Liver (tissue), 9 donors: ENCODE measurements around the gene SLC1A2. TPM values are rescaled to one million over a fixed set of nuclear protein-coding genes. Genes with fewer than 3 reads are reported as not detected.

Source experiments
- DNase-seq: peaks from one replicate; pipeline ENCODE4 v3.0.0-alpha.2; 2017; ENCODE audit warnings: low spot score
- H3K27ac ChIP-seq, 2 donors: one replicate each; pipeline ENCODE4 v1.7.0; 2013; ENCODE audit warnings: inconsistent platforms in 2 of 2, low read length in 2 of 2, control low read depth in 1 of 2, low read depth in 1 of 2, mild to moderate bottlenecking in 1 of 2
- H3K27me3 ChIP-seq, 4 donors: one replicate each; pipeline versions ENCODE4 v1.6.1 to v1.7.0; 2013; ENCODE audit warnings: low read length in 3 of 4, inconsistent platforms in 1 of 4, mild to moderate bottlenecking in 1 of 4, moderate library complexity in 1 of 4; ENCODE audit not compliant: control insufficient read depth in 4 of 4, insufficient read depth in 4 of 4
- H3K36me3 ChIP-seq, 4 donors: one replicate each; pipeline versions ENCODE4 v1.6.1 to v1.7.0; 2013; ENCODE audit warnings: low read length in 3 of 4, mild to moderate bottlenecking in 3 of 4, low read depth in 1 of 4, moderate library complexity in 1 of 4; ENCODE audit not compliant: control insufficient read depth in 4 of 4, insufficient read depth in 3 of 4
- H3K4me1 ChIP-seq, 4 donors: one replicate each; pipeline versions ENCODE4 v1.6.1 to v1.7.0; 2013; ENCODE audit warnings: low read length in 3 of 4, mild to moderate bottlenecking in 3 of 4, moderate library complexity in 1 of 4; ENCODE audit not compliant: control insufficient read depth in 4 of 4, insufficient read depth in 4 of 4
- H3K4me3 ChIP-seq, 3 donors: one replicate each; pipeline versions ENCODE4 v1.6.1 to v1.7.0; 2013; ENCODE audit warnings: low read length in 3 of 3, control low read depth in 1 of 3, low read depth in 1 of 3, mild to moderate bottlenecking in 1 of 3
- H3K9ac ChIP-seq, 2 donors: one replicate each; pipeline ENCODE4 v1.7.0; 2013; ENCODE audit warnings: low read length in 2 of 2, mild to moderate bottlenecking in 2 of 2, moderate library complexity in 2 of 2, control low read depth in 1 of 2, low read depth in 1 of 2
- H3K9me3 ChIP-seq, 4 donors: one replicate each; pipeline versions ENCODE4 v1.6.1 to v1.7.0; 2013; ENCODE audit warnings: low read length in 3 of 4; ENCODE audit not compliant: control insufficient read depth in 4 of 4
- ATF3 ChIP-seq: IDR thresholded peaks from 2 replicates; pipeline ENCODE4 v1.6.1; 2016; ENCODE audit warnings: antibody characterized with exemption
- FOXA1 ChIP-seq: IDR thresholded peaks from 2 replicates; pipeline ENCODE4 v1.6.1; 2016; ENCODE audit warnings: antibody characterized with exemption
- FOXA2 ChIP-seq: IDR thresholded peaks from 2 replicates; pipeline ENCODE4 v1.6.1; 2016; ENCODE audit warnings: antibody characterized with exemption
- GABPA ChIP-seq, 2 donors: IDR thresholded peaks in 1 of 2; conservative IDR thresholded peaks in 1 of 2; 2 replicates each; pipeline ENCODE4 v1.6.1; 2016; ENCODE audit warnings: antibody characterized with exemption in 2 of 2, mild to moderate bottlenecking in 1 of 2, moderate library complexity in 1 of 2
- HNF4A ChIP-seq, 2 donors: conservative IDR thresholded peaks; 2 replicates each; pipeline ENCODE4 v1.6.1; 2016; ENCODE audit warnings: antibody characterized with exemption in 2 of 2, mild to moderate bottlenecking in 2 of 2
- HNF4G ChIP-seq: IDR thresholded peaks from 2 replicates; pipeline ENCODE4 v1.6.1; 2016; ENCODE audit warnings: antibody characterized with exemption
- MAX ChIP-seq: IDR thresholded peaks from 2 replicates; pipeline ENCODE4 v1.6.1; 2016; ENCODE audit warnings: antibody characterized with exemption
- NR2F2 ChIP-seq: IDR thresholded peaks from 2 replicates; pipeline ENCODE4 v1.6.1; 2016; ENCODE audit warnings: antibody characterized with exemption
- RAD21 ChIP-seq, 2 donors: IDR thresholded peaks; 2 replicates each; pipeline ENCODE4 v1.6.1; 2016; ENCODE audit warnings: antibody characterized with exemption in 2 of 2, mild to moderate bottlenecking in 2 of 2
- REST ChIP-seq: IDR thresholded peaks from 2 replicates; pipeline ENCODE4 v1.6.1; 2016; ENCODE audit warnings: antibody characterized with exemption, mild to moderate bottlenecking
- RXRA ChIP-seq, 2 donors: IDR thresholded peaks; 2 replicates each; pipeline ENCODE4 v1.6.1; 2017 to 2018; ENCODE audit warnings: antibody characterized with exemption in 2 of 2, mild to moderate bottlenecking in 1 of 2
- SP1 ChIP-seq: IDR thresholded peaks from 2 replicates; pipeline ENCODE4 v1.6.1; 2018; ENCODE audit warnings: antibody characterized with exemption, mild to moderate bottlenecking
- TAF1 ChIP-seq: conservative IDR thresholded peaks from 2 replicates; pipeline ENCODE4 v1.6.1; 2016; ENCODE audit warnings: antibody characterized with exemption, mild to moderate bottlenecking
- WGBS: extraction: QIAGEN DNeasy Blood & Tissue Kit; methylation state at CpG from one replicate; pipeline ENCODE4 v1.1.7; 2013; 5-methylcytosine and 5-hydroxymethylcytosine counted together
- polyA plus RNA-seq, 2 donors: library from polyadenylated mRNA; stranded (reverse) in 1 of 2; unstranded in 1 of 2; fragments of 200-250 nt in 1 of 2; fragments of >200 nt in 1 of 2; fragmentation: Nextera tagmentation in 1 of 2; extraction: Ambion mirVana in 1 of 2; gene quantifications; one replicate each; pipeline versions ENCODE4 v1.2.1 to v1.2.3, GENCODE V29; 2013 to 2015
- total RNA-seq, 2 donors: library from RNA; depleted of rRNA; stranded (reverse); fragments of >200 nt; gene quantifications; one replicate each; pipeline ENCODE4 v1.2.3, GENCODE V29; 2014
- TF ChIP-seq, protein P1 (sequence below): IDR thresholded peaks from 2 replicates; pipeline ENCODE4 v1.6.1; 2016; ENCODE audit warnings: antibody characterized with exemption
- donor health status: healthy.
- donor health status: healthy.
- donor health status: healthy.
- donor health status: healthy.
- donor health status: healthy.

Gene SLC1A2
- total and polyA plus RNA-seq, 4 donors = 6.4 to 19.5 (median 13.5) TPM

GRCh38 chr11:35381709-35382322 is 37.5 kb downstream of the SLC1A2 start:
- 95% methylated on average over 4 of the region's 4 CpGs for WGBS
- no peaks in the 10 kb centered on the region for H3K9me3 ChIP-seq
- H3K4me3 ChIP-seq = no peak overlapping the region
- peaks cover 0 to 2% (median under 1%) of the 10 kb centered on the region in 4 donors for H3K36me3 ChIP-seq
- no peak for DNase-seq
- H3K9ac ChIP-seq = no peak overlapping the region
- no peak overlapping the region for H3K27ac ChIP-seq
- no peaks in the 10 kb centered on the region for H3K27me3 ChIP-seq
- no peaks in the 10 kb centered on the region for H3K4me1 ChIP-seq
- TF ChIP-seq, protein P1, sequence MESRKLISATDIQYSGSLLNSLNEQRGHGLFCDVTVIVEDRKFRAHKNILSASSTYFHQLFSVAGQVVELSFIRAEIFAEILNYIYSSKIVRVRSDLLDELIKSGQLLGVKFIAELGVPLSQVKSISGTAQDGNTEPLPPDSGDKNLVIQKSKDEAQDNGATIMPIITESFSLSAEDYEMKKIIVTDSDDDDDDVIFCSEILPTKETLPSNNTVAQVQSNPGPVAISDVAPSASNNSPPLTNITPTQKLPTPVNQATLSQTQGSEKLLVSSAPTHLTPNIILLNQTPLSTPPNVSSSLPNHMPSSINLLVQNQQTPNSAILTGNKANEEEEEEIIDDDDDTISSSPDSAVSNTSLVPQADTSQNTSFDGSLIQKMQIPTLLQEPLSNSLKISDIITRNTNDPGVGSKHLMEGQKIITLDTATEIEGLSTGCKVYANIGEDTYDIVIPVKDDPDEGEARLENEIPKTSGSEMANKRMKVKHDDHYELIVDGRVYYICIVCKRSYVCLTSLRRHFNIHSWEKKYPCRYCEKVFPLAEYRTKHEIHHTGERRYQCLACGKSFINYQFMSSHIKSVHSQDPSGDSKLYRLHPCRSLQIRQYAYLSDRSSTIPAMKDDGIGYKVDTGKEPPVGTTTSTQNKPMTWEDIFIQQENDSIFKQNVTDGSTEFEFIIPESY = no peak
- no peak for TF ChIP-seq TAF1
- TF ChIP-seq HNF4A (conservative IDR thresholded peaks at IDR 0.05) = no peak
- no peak for TF ChIP-seq REST
- TF ChIP-seq FOXA1 = no peak
- no peak for TF ChIP-seq GABPA (IDR thresholded peaks at IDR 0.05 in 1 of 2, conservative IDR thresholded peaks at IDR 0.05 in 1 of 2)

GRCh38 chr11:35380603-35381002 is 38.8 kb downstream of the SLC1A2 start:
- TF ChIP-seq FOXA1 (no peak), RXRA (IDR thresholded peaks at IDR 0.05) (no peak), HNF4G (no peak), RAD21 (IDR thresholded peaks at IDR 0.05) (no peak), FOXA2 (no peak), ATF3 (no peak), MAX (no peak), GABPA (IDR thresholded peaks at IDR 0.05 in 1 of 2, conservative IDR thresholded peaks at IDR 0.05 in 1 of 2) (no peak), TAF1 (no peak), HNF4A (conservative IDR thresholded peaks at IDR 0.05) (no peak), NR2F2 (no peak), SP1 (no peak)
- TF ChIP-seq, protein P1 = no peak
- no peak overlapping the region for H3K9ac ChIP-seq
- no peaks in the 10 kb centered on the region for H3K4me1 ChIP-seq
- 83% methylated on average over 5 of the region's 5 CpGs for WGBS
- H3K27me3 ChIP-seq = no peaks in the 10 kb centered on the region
- no peak for DNase-seq
- H3K27ac ChIP-seq = no peak overlapping the region
- no peak overlapping the region for H3K4me3 ChIP-seq
- peaks cover 0 to 1% (median 0%) of the 10 kb centered on the region in 4 donors for H3K36me3 ChIP-seq
- no peaks in the 10 kb centered on the region for H3K9me3 ChIP-seq
